GM23248 (cell line): ENCODE measurements around the gene GAB2. TPM values are rescaled to one million over a fixed set of nuclear protein-coding genes. Genes with fewer than 3 reads are reported as not detected.
"Not testable (repeated sequence)": the region's sequence is repeated elsewhere in the genome, so short reads cannot be mapped to it uniquely, and the experiment has no call there.

ENCODE experiments used
- DNase-seq: peaks from one replicate; pipeline ENCODE4 v3.0.0-alpha.2; 2015
- H2AFZ ChIP-seq: fragments of 200-600 bp; sonication (generic); 2 replicates; pipeline ENCODE4 v1.6.1; 2016; ENCODE audit warnings: antibody characterized with exemption
- H3F3A ChIP-seq: fragments of 200-600 bp; sonication (generic); 2 replicates; pipeline ENCODE4 v1.6.1; 2016; ENCODE audit warnings: mild to moderate bottlenecking, antibody characterized with exemption, mixed run types; ENCODE audit not compliant: insufficient read depth
- H3K27ac ChIP-seq: fragments of 200-600 bp; sonication (generic); 2 replicates; pipeline ENCODE4 v1.5.1; 2016; ENCODE audit warnings: mild to moderate bottlenecking
- H3K27me3 ChIP-seq: fragments of 200-600 bp; sonication (generic); replicated peaks from 2 replicates; pipeline ENCODE4 v1.6.1; 2016; ENCODE audit warnings: mild to moderate bottlenecking; ENCODE audit not compliant: insufficient read depth
- H3K36me3 ChIP-seq: fragments of 200-600 bp; sonication (generic); 2 replicates; pipeline ENCODE4 v1.6.1; 2016; ENCODE audit warnings: low read depth, mild to moderate bottlenecking
- H3K4me1 ChIP-seq: fragments of 200-600 bp; sonication (generic); 2 replicates; pipeline ENCODE4 v1.6.1; 2016; ENCODE audit warnings: mild to moderate bottlenecking; ENCODE audit not compliant: insufficient read depth
- H3K4me2 ChIP-seq: fragments of 200-600 bp; sonication (generic); one replicate; pipeline ENCODE4 v1.6.1; 2016; ENCODE audit warnings: mild to moderate bottlenecking; ENCODE audit not compliant: unreplicated experiment
- H3K4me3 ChIP-seq: fragments of 200-600 bp; sonication (generic); 2 replicates; pipeline ENCODE4 v1.5.1; 2016; ENCODE audit warnings: mild to moderate bottlenecking
- H3K79me2 ChIP-seq: fragments of 200-600 bp; sonication (generic); 2 replicates; pipeline ENCODE4 v1.6.1; 2016; ENCODE audit warnings: mild to moderate bottlenecking; ENCODE audit not compliant: insufficient read depth
- H3K9ac ChIP-seq: fragments of 200-600 bp; sonication (generic); 2 replicates; pipeline ENCODE4 v1.6.1; 2016; ENCODE audit warnings: mild to moderate bottlenecking
- H3K9me2 ChIP-seq: fragments of 200-600 bp; sonication (generic); 2 replicates; pipeline ENCODE4 v1.6.1; 2016; ENCODE audit warnings: mixed run types, mild to moderate bottlenecking, moderate library complexity; ENCODE audit not compliant: insufficient read depth
- H3K9me3 ChIP-seq: fragments of 200-600 bp; sonication (generic); one replicate; pipeline ENCODE4 v1.6.1; 2017; ENCODE audit warnings: low read depth
- H4K20me1 ChIP-seq: fragments of 200-600 bp; sonication (generic); 2 replicates; pipeline ENCODE4 v1.6.0; 2016; ENCODE audit not compliant: insufficient read depth
- EZH2 ChIP-seq: fragments of 200-600 bp; sonication (generic); IDR thresholded peaks from 2 replicates; pipeline ENCODE4 v1.6.1; 2018; ENCODE audit warnings: antibody characterized with exemption, mild to moderate bottlenecking; ENCODE audit not compliant: insufficient read depth, poor library complexity, severe bottlenecking
- EZH2phosphoT487 ChIP-seq: fragments of 200-600 bp; sonication (generic); IDR thresholded peaks from 2 replicates; pipeline ENCODE4 v1.6.1; 2018; ENCODE audit warnings: antibody characterized with exemption, moderate library complexity, mild to moderate bottlenecking, low read depth; ENCODE audit not compliant: insufficient read depth
- WGBS, 2 experiments: methylation state at CpG; one replicate each; pipeline ENCODE4 v1.1.6; 2015 to 2017; ENCODE audit warnings: low lambda C conversion rate in 2 of 2, low coverage in 1 of 2; ENCODE audit errors: missing lambda C conversion rate in 2 of 2; 5-methylcytosine and 5-hydroxymethylcytosine counted together
- in situ Hi-C: fragments of 300-500 bp; cut with MboI; formaldehyde crosslinking; loops from 2 replicates; pipeline ENCODE4 v1.15.0; 2020
- polyA plus RNA-seq: library from polyadenylated mRNA; unstranded; fragments of >200 nt; fragmentation: Nextera tagmentation; extraction: Ambion mirVana; gene quantifications from 2 replicates; pipeline ENCODE4 v1.2.1, GENCODE V29; 2016
- total RNA-seq: library from RNA; depleted of rRNA; stranded (reverse); fragments of >200 nt; shearing (Covaris generic); gene quantifications from 2 replicates; pipeline ENCODE4 v1.2.3, GENCODE V29; 2014

Gene GAB2
- total and polyA plus RNA-seq, 2 experiments from 2014 or later: 1.8 to 12.2 TPM

DNA sequence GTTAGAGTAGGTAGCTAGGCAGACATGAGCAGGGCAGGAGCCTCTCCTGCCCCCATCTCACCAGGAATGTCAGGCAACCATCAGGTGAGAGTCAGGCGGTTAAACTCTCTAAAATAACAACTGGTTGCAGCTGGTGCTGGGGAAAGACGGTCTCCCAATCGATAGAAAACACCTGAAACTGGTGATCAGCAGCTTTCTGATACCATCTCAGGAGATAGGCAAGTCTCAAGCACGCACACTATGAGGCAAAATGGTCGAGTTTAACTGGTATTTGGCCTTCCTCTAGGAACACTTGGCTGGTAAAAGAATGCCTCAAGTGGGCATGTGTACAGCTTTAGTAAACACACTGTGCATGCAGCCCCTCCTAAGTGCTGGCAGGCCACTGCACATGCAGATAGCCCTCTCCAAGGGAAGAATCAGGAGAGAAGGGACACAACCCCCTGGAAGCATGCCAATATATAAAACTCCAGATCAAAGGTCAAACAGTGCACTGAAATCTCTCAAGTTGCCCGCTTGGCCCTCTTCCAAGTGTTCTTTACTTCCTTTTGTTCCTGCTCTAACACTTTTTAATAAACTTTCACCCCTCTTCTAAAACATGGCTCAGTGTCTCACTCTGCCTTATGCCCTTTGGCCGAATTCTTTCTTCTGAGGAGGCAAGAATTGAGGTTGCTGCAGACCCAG, 140.2 kb downstream of the GAB2 start:
- Histone ChIP-seq H3K9me2 (no peaks in the 10 kb centered on the region), H3K27ac (no peak overlapping the region), H4K20me1 (no peaks in the 10 kb centered on the region), H3K4me3 (no peak overlapping the region), H2AFZ (no peak overlapping the region), H3K79me2 (no peaks in the 10 kb centered on the region), H3K27me3 (no peaks in the 10 kb centered on the region), H3K9me3 (no peaks in the 10 kb centered on the region), H3K36me3 (no peaks in the 10 kb centered on the region), H3K4me2 (no peak overlapping the region), H3K4me1 (no peaks in the 10 kb centered on the region), H3F3A (no peaks in the 10 kb centered on the region), H3K9ac (no peak overlapping the region)
- in situ Hi-C loops: no loop called here
- no peak for TF ChIP-seq EZH2phosphoT487
- no peak for TF ChIP-seq EZH2
- DNase-seq: no peak
- WGBS, 2 experiments: 94 to 95% methylated on average over 7 of the region's 7 CpGs

DNA sequence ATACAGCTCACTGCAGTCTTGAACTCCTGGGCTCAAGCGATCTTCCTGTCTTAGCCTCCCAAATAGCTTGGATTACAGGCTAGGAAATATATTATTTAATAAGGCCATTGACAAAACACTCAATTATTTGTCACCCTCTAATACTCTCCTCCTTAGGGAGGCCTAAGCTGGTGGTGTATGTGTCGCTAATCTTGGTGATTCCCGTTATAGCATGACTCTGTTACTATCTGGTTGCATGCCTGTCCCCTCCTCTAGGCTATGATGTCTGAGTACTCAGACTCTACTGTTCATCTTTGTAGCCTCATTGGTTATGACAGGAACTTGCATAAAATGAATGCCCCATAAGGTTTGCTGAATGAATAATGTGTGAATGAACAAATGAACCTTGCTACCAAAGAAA, 141.3 kb downstream of the GAB2 start:
- Histone ChIP-seq H3K9me3 (no peaks in the 10 kb centered on the region), H3K27ac (no peak overlapping the region), H3K27me3 (no peaks in the 10 kb centered on the region), H2AFZ (no peak overlapping the region), H4K20me1 (no peaks in the 10 kb centered on the region), H3K9ac (no peak overlapping the region), H3F3A (no peaks in the 10 kb centered on the region), H3K79me2 (no peaks in the 10 kb centered on the region), H3K36me3 (no peaks in the 10 kb centered on the region), H3K9me2 (no peaks in the 10 kb centered on the region), H3K4me3 (no peak overlapping the region), H3K4me1 (no peaks in the 10 kb centered on the region), H3K4me2 (no peak overlapping the region)
- TF ChIP-seq EZH2: no peak
- TF ChIP-seq EZH2phosphoT487: no peak
- in situ Hi-C loops: no loop called here
- DNase-seq: no peak
- 98 to 99% methylated on average over 3 of the region's 3 CpGs for WGBS, 2 experiments

DNA sequence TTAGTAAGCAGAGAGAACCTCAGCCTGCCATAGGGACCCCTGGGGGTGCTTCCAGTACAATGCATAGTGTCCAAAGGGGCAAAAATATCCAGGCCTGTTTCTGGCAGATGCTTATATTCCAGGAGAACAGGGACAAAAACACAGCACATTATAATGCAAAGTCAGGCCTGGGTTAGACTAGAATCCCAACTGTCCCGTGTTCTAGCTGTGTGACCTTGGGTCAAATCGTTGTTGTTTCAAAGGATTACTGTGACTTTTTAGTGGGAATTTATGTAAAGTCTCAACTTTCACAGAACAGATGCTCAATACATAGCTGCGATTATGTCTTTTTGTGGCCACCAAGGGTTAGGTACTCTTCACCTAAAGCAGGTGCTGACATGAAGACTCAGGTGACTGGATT, 142.9 kb downstream of the GAB2 start:
- H3K4me3 ChIP-seq: no peak overlapping the region
- TF ChIP-seq EZH2: no peak
- TF ChIP-seq EZH2phosphoT487: no peak
- no peaks in the 10 kb centered on the region for H3K36me3 ChIP-seq
- no peak overlapping the region for H3K9ac ChIP-seq
- DNase-seq: no peak
- no peak overlapping the region for H3K27ac ChIP-seq
- H3K4me1 ChIP-seq: peaks cover 1% of the 10 kb centered on the region; the same call in 1 of the 2 replicates
- no peaks in the 10 kb centered on the region for H3F3A ChIP-seq
- H3K9me2 ChIP-seq: no peaks in the 10 kb centered on the region
- in situ Hi-C loops: no loop called here
- no peaks in the 10 kb centered on the region for H3K9me3 ChIP-seq
- no peak overlapping the region for H3K4me2 ChIP-seq
- no peaks in the 10 kb centered on the region for H3K27me3 ChIP-seq
- H4K20me1 ChIP-seq: no peaks in the 10 kb centered on the region
- 97 to 98% methylated on average over 3 of the region's 3 CpGs for WGBS, 2 experiments
- no peak overlapping the region for H2AFZ ChIP-seq
- H3K79me2 ChIP-seq: no peaks in the 10 kb centered on the region

DNA sequence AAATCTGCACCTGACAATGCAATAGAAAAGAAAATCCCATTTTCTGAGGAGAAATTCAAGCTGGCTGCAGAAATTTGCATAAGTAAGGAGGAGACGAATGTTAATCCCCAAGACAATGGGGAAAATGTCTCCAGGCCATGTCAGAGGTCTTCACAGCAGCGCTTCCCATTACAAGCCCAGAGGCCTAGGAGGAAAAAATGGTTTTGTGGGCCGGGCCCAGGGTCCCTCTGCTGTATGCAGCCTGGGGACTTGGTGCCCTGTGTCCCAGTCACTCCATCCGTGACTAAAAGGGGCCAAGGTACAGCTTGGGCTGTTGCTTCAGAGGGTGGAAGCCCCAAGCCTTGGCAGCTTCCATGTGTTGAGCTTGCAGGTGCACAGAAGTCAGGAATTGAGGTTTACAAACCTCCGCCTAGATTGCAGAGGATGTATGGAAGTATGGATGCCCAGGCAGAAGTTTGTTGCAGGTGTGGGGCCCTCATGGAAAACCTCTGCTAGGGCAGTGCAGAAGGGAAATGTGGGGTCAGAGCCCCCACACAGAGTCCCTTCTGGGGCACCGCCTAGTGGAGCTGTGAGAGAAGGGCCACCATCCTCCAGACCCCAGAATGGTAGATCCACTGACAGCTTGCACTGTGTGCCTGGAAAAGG, 144.9 kb downstream of the GAB2 start:
- in situ Hi-C loops, H3K4me2 ChIP-seq, H2AFZ ChIP-seq, H3K27ac ChIP-seq, H3K9ac ChIP-seq, H3K9me3 ChIP-seq, H3K4me3 ChIP-seq, H4K20me1 ChIP-seq, H3K27me3 ChIP-seq, H3K36me3 ChIP-seq, DNase-seq, H3K79me2 ChIP-seq, H3K9me2 ChIP-seq: not testable (repeated sequence)
- 91 to 94% methylated on average over 6 of the region's 6 CpGs for WGBS, 2 experiments
- H3F3A ChIP-seq: peaks cover 17% of the 10 kb centered on the region
- H3K4me1 ChIP-seq: peaks cover 17% of the 10 kb centered on the region

DNA sequence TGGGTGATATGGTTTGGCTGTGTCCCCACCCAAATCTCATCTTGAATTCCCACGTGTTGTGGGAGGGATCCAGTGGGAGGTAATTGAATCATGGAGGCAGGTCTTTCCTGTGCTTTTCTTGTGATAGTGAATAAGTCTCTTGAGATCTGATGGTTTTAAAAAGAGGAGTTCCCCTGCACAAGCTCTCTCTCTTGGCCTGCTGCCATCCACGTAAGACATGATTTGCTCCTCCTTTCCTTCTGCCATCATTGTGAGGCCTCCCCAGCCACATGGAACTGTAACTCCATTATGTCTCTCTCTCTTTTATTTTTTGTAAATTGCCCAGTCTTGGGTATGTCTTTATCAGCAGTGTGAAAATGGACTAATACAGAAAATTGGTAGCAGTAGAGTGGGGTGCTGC, 145.8 kb downstream of the GAB2 start:
- Histone ChIP-seq H3K4me1 (peaks cover 17% of the 10 kb centered on the region), H3F3A (peaks cover 18% of the 10 kb centered on the region)
- H3K4me3 ChIP-seq, H3K9me2 ChIP-seq, H3K4me2 ChIP-seq, H4K20me1 ChIP-seq, H2AFZ ChIP-seq, H3K9ac ChIP-seq, H3K36me3 ChIP-seq, H3K9me3 ChIP-seq, H3K79me2 ChIP-seq, in situ Hi-C loops, H3K27me3 ChIP-seq, DNase-seq, H3K27ac ChIP-seq: not testable (repeated sequence)
- WGBS, 2 experiments: 67 to 70% methylated on average over 2 of the region's 2 CpGs
